Activated CD8-positive, alpha-beta T cell treated with anti-CD3 and anti-CD28 coated beads, Interleukin-2, amount 10 ng/mL, durations not matched to agents 7 days and 5 days (primary cell): ENCODE results near the gene TNFSF8. TPM values are rescaled to one million over a fixed set of nuclear protein-coding genes. Genes with fewer than 3 reads are reported as not detected.

Experiments
- ATAC-seq: fragments of 150-1000 bp; cut with Tn5 transposase; one replicate; pipeline ENCODE4 v1.10.0; 2021; ENCODE audit warnings: moderate library complexity
- CTCF ChIA-PET: fragments of 350-600 bp; sonication (Branson Sonifier 250); formaldehyde crosslinking; loops from one replicate; lab custom pipeline; 2021; ENCODE audit warnings: antibody characterized with exemption; lab: Charles Lee
- POLR2A ChIA-PET: fragments of 350-600 bp; sonication (Branson Sonifier 250); formaldehyde crosslinking; loops from one replicate; lab custom pipeline; 2021; ENCODE audit warnings: antibody characterized with exemption; lab: Charles Lee
- DNase-seq: peaks from one replicate; pipeline ENCODE4 v3.0.0-alpha.2; 2020
- H3K27ac Mint-ChIP-seq: one replicate; pipeline ENCODE4 v1.8.0; 2021; ENCODE audit warnings: mild to moderate bottlenecking, mixed read lengths
- H3K27me3 Mint-ChIP-seq: one replicate; pipeline ENCODE4 v1.8.0; 2021; ENCODE audit warnings: low read depth, mixed read lengths
- H3K36me3 Mint-ChIP-seq: one replicate; pipeline ENCODE4 v1.8.0; 2021; ENCODE audit warnings: low read depth, mixed read lengths
- H3K4me1 Mint-ChIP-seq: one replicate; pipeline ENCODE4 v1.8.0; 2021; ENCODE audit warnings: low read depth, mixed read lengths
- H3K4me3 Mint-ChIP-seq: one replicate; pipeline ENCODE4 v1.8.0; 2021; ENCODE audit warnings: mild to moderate bottlenecking, mixed read lengths
- H3K9me3 Mint-ChIP-seq: one replicate; pipeline ENCODE4 v1.8.0; 2022; ENCODE audit warnings: mixed read lengths; ENCODE audit not compliant: insufficient read depth
- total RNA-seq, 2 experiments: library from RNA; stranded (reverse); gene quantifications; one replicate each; pipeline ENCODE4 v1.2.3, GENCODE V29; 2021

Gene TNFSF8
- total RNA-seq, 2 experiments from 2014 or later = 52.6 to 55.3 TPM

- Mint-ChIP-seq H3K4me3 (no peak overlapping the region), H3K4me1 (peaks cover 43% of the 10 kb centered on the region), H3K27ac (no peak overlapping the region), H3K9me3 (no peaks in the 10 kb centered on the region), H3K36me3 (peaks cover 12% of the 10 kb centered on the region), H3K27me3 (no peaks in the 10 kb centered on the region)
- no peak for ATAC-seq
- POLR2A ChIA-PET = no interaction called here
- no peak for DNase-seq
- CTCF ChIA-PET = interaction anchor here (0.9 to 3.2 kb wide), 4 partner anchors 10 to 70 kb away, joined by 3 to 12 read pairs (median 3); no protein-coding TSS in a partner anchor
These were observed 6.2 kb upstream of the TNFSF8 start for GRCh38 chr9:114936581-114936980.

- ChIA-PET CTCF (interaction anchor here (0.7 to 3.2 kb wide), 2 partner anchors 11 to 79 kb away, joined by 3 to 12 read pairs; no protein-coding TSS in a partner anchor), POLR2A (no interaction called here)
- DNase-seq (no peak), ATAC-seq (no peak)
- H3K27me3 Mint-ChIP-seq = no peaks in the 10 kb centered on the region
- peaks cover 18% of the 10 kb centered on the region for H3K36me3 Mint-ChIP-seq
- H3K4me1 Mint-ChIP-seq = peaks cover 51% of the 10 kb centered on the region
- H3K4me3 Mint-ChIP-seq = no peak overlapping the region
- no peak overlapping the region for H3K27ac Mint-ChIP-seq
- no peaks in the 10 kb centered on the region for H3K9me3 Mint-ChIP-seq
These were observed 4.7 kb upstream of the TNFSF8 start for GRCh38 chr9:114935119-114935518.

- no peak for DNase-seq
- Mint-ChIP-seq H3K4me1 (peaks cover 39% of the 10 kb centered on the region), H3K4me3 (no peak overlapping the region), H3K9me3 (no peaks in the 10 kb centered on the region), H3K36me3 (peaks cover 34% of the 10 kb centered on the region), H3K27ac (no peak overlapping the region), H3K27me3 (no peaks in the 10 kb centered on the region)
- ATAC-seq = no peak
- ChIA-PET CTCF (interaction anchor here (0.8 to 5.7 kb wide), 4 partner anchors 21 to 82 kb away, joined by 3 to 114 read pairs (median 3); no protein-coding TSS in a partner anchor), POLR2A (no interaction called here)
These were observed 2.1 kb upstream of the TNFSF8 start for GRCh38 chr9:114932502-114932901.

- H3K36me3 Mint-ChIP-seq = peaks cover 42% of the 10 kb centered on the region
- peak overlapping the region; percentile 99 for H3K27ac Mint-ChIP-seq
- no peaks in the 10 kb centered on the region for H3K9me3 Mint-ChIP-seq
- ChIA-PET POLR2A (interaction anchor here (0.9 to 4.1 kb wide), 3 partner anchors 23 to 58 kb away, joined by 3 to 20 read pairs (median 10); no protein-coding TSS in a partner anchor), CTCF (interaction anchor here (0.8 to 5.7 kb wide), 7 partner anchors 15 to 249 kb away, joined by 3 to 114 read pairs (median 9); partner anchors contain the start of gene TEX48)
- DNase-seq (no peak), ATAC-seq (no peak)
- H3K4me3 Mint-ChIP-seq = peak overlapping the region; percentile 99
- H3K4me1 Mint-ChIP-seq = peaks cover 44% of the 10 kb centered on the region
- H3K27me3 Mint-ChIP-seq = no peaks in the 10 kb centered on the region
These were observed 1.0 kb upstream of the TNFSF8 start for GRCh38 chr9:114931407-114931806.

- no peaks in the 10 kb centered on the region for H3K9me3 Mint-ChIP-seq
- H3K4me3 Mint-ChIP-seq = peak overlapping the region; percentile 86
- ChIA-PET CTCF (interaction anchor here (0.6 to 5.7 kb wide), 29 partner anchors 9 to 1610 kb away, joined by 3 to 114 read pairs (median 5); partner anchors contain the start of gene TEX48), POLR2A (interaction anchor here (0.6 to 4.3 kb wide), 24 partner anchors 10 to 527 kb away, joined by 3 to 90 read pairs (median 6); no protein-coding TSS in a partner anchor)
- peak overlapping the region; percentile 98 for H3K27ac Mint-ChIP-seq
- peaks cover 64% of the 10 kb centered on the region for H3K4me1 Mint-ChIP-seq
- DNase-seq (no peak), ATAC-seq (peak; percentile 41)
- H3K27me3 Mint-ChIP-seq = no peaks in the 10 kb centered on the region
- peaks cover 62% of the 10 kb centered on the region for H3K36me3 Mint-ChIP-seq
These were observed 1.2 kb downstream of the TNFSF8 start for GRCh38 chr9:114929201-114929600.

- DNase-seq (no peak), ATAC-seq (no peak)
- Mint-ChIP-seq H3K4me1 (peaks cover 66% of the 10 kb centered on the region), H3K9me3 (no peaks in the 10 kb centered on the region), H3K27ac (peak overlapping the region; percentile 98), H3K27me3 (no peaks in the 10 kb centered on the region), H3K4me3 (peak overlapping the region; percentile 86), H3K36me3 (peaks cover 63% of the 10 kb centered on the region)
- ChIA-PET CTCF (interaction anchor here (0.6 to 5.7 kb wide), 26 partner anchors 8 to 523 kb away, joined by 3 to 114 read pairs (median 5); partner anchors contain the start of gene TEX48), POLR2A (interaction anchor here (0.6 to 4.3 kb wide), 19 partner anchors 9 to 526 kb away, joined by 3 to 90 read pairs (median 8); no protein-coding TSS in a partner anchor)
These were observed 1.7 kb downstream of the TNFSF8 start for GRCh38 chr9:114928671-114929070.

- peak overlapping the region; percentile 86 for H3K4me3 Mint-ChIP-seq
- peaks cover 66% of the 10 kb centered on the region for H3K36me3 Mint-ChIP-seq
- no peak for ATAC-seq
- DNase-seq = no peak
- no peaks in the 10 kb centered on the region for H3K27me3 Mint-ChIP-seq
- ChIA-PET CTCF (interaction anchor here (0.6 to 5.7 kb wide), 17 partner anchors 8 to 522 kb away, joined by 3 to 114 read pairs (median 7); partner anchors contain the start of gene TEX48), POLR2A (interaction anchor here (0.7 to 4.3 kb wide), 10 partner anchors 10 to 237 kb away, joined by 3 to 90 read pairs (median 14); no protein-coding TSS in a partner anchor)
- no peaks in the 10 kb centered on the region for H3K9me3 Mint-ChIP-seq
- peak overlapping the region; percentile 98 for H3K27ac Mint-ChIP-seq
- peaks cover 69% of the 10 kb centered on the region for H3K4me1 Mint-ChIP-seq
These were observed 2.3 kb downstream of the TNFSF8 start for GRCh38 chr9:114928136-114928535.

- H3K4me3 Mint-ChIP-seq = peak overlapping the region; percentile 57
These were observed 4.7 kb downstream of the TNFSF8 start for GRCh38 chr9:114925672-114926071.

GRCh38 chr9:114925039-114925438, 5.4 kb downstream of the TNFSF8 start:
- Mint-ChIP-seq H3K4me1 (peaks cover 73% of the 10 kb centered on the region), H3K27ac (peak overlapping the region; percentile 35), H3K27me3 (no peaks in the 10 kb centered on the region), H3K4me3 (peak overlapping the region; percentile 2), H3K36me3 (peaks cover 83% of the 10 kb centered on the region), H3K9me3 (no peaks in the 10 kb centered on the region)
- POLR2A ChIA-PET = interaction anchor here (0.6 kb wide), 1 partner anchor 206 kb away, joined by 3 read pairs; no protein-coding TSS in a partner anchor
- no peak for ATAC-seq
- no peak for DNase-seq
- CTCF ChIA-PET = interaction anchor here (0.5 to 4.0 kb wide), 7 partner anchors 11 to 187 kb away, joined by 3 to 17 read pairs (median 4); no protein-coding TSS in a partner anchor

More at GRCh38 chr9:114925672-114926071, 4.7 kb downstream of the TNFSF8 start:
- Mint-ChIP-seq H3K4me1 (peaks cover 74% of the 10 kb centered on the region), H3K9me3 (no peaks in the 10 kb centered on the region), H3K27me3 (no peaks in the 10 kb centered on the region), H3K36me3 (peaks cover 84% of the 10 kb centered on the region), H3K27ac (no peak overlapping the region)
- POLR2A ChIA-PET = interaction anchor here (0.7 kb wide), 1 partner anchor 12 kb away, joined by 3 read pairs; no protein-coding TSS in a partner anchor
- CTCF ChIA-PET = interaction anchor here (1.2 to 1.8 kb wide), 2 partner anchors 15 to 89 kb away, joined by 3 to 9 read pairs; no protein-coding TSS in a partner anchor
- no peak for ATAC-seq
- no peak for DNase-seq

- ATAC-seq (no peak), DNase-seq (no peak)
- Mint-ChIP-seq H3K27ac (no peak overlapping the region), H3K27me3 (no peaks in the 10 kb centered on the region), H3K4me3 (no peak overlapping the region), H3K36me3 (peaks cover 86% of the 10 kb centered on the region), H3K4me1 (peaks cover 80% of the 10 kb centered on the region), H3K9me3 (no peaks in the 10 kb centered on the region)
- ChIA-PET CTCF (interaction anchor here (1.0 to 4.0 kb wide), 9 partner anchors 10 to 244 kb away, joined by 3 to 17 read pairs (median 5); no protein-coding TSS in a partner anchor), POLR2A (no interaction called here)
These were observed 6.1 kb downstream of the TNFSF8 start for GRCh38 chr9:114924327-114924726.

- H3K9me3 Mint-ChIP-seq = no peaks in the 10 kb centered on the region
- no peak overlapping the region for H3K27ac Mint-ChIP-seq
- no peak overlapping the region for H3K4me3 Mint-ChIP-seq
- H3K4me1 Mint-ChIP-seq = peaks cover 82% of the 10 kb centered on the region
- ChIA-PET POLR2A (no interaction called here), CTCF (interaction anchor here (1.0 to 4.0 kb wide), 8 partner anchors 10 to 243 kb away, joined by 3 to 17 read pairs (median 6); no protein-coding TSS in a partner anchor)
- no peak for DNase-seq
- ATAC-seq = no peak
- H3K27me3 Mint-ChIP-seq = no peaks in the 10 kb centered on the region
- H3K36me3 Mint-ChIP-seq = peaks cover 85% of the 10 kb centered on the region
These were observed 6.5 kb downstream of the TNFSF8 start for GRCh38 chr9:114923918-114924317.
